WERI-Rb-1 (cell line): Measurements from ENCODE around the gene N4BP3.
A peak's percentile ranks its signal among the peaks of the same experiment; 100 is the strongest.

Experiments
- DNase-seq: peaks from one replicate; pipeline ENCODE4 v3.0.0-alpha.2; 2020
- H3K27ac ChIP-seq: fragments of 250-450 bp; sonication (Bioruptor Pico); 2 replicates; pipeline ENCODE4 v1.5.1; 2020; ENCODE audit warnings: mild to moderate bottlenecking, moderate library complexity
- H3K27me3 ChIP-seq: fragments of 250-450 bp; sonication (Bioruptor Pico); 2 replicates; pipeline ENCODE4 v1.5.1; 2021; ENCODE audit warnings: mild to moderate bottlenecking, low read depth, moderate library complexity; ENCODE audit not compliant: insufficient read depth, severe bottlenecking
- H3K36me3 ChIP-seq: fragments of 250-450 bp; sonication (Bioruptor Pico); 2 replicates; pipeline ENCODE4 v1.5.1; 2020; ENCODE audit warnings: mild to moderate bottlenecking, moderate library complexity
- H3K4me3 ChIP-seq: 2 replicates; pipeline ENCODE4 v1.5.1; 2011; ENCODE audit warnings: low read depth, mild to moderate bottlenecking, control low read depth, low read length
- H3K9me3 ChIP-seq: fragments of 250-450 bp; sonication (Bioruptor Pico); 2 replicates; pipeline ENCODE4 v1.5.1; 2021; ENCODE audit warnings: mild to moderate bottlenecking, moderate library complexity; ENCODE audit not compliant: severe bottlenecking
- TF ChIP-seq, protein P1 (sequence below): IDR thresholded peaks from 2 replicates; pipeline ENCODE4 v1.5.1; 2011; ENCODE audit warnings: low read depth, mild to moderate bottlenecking, control low read depth, inconsistent platforms, low read length

N4BP3 gene, protein sequence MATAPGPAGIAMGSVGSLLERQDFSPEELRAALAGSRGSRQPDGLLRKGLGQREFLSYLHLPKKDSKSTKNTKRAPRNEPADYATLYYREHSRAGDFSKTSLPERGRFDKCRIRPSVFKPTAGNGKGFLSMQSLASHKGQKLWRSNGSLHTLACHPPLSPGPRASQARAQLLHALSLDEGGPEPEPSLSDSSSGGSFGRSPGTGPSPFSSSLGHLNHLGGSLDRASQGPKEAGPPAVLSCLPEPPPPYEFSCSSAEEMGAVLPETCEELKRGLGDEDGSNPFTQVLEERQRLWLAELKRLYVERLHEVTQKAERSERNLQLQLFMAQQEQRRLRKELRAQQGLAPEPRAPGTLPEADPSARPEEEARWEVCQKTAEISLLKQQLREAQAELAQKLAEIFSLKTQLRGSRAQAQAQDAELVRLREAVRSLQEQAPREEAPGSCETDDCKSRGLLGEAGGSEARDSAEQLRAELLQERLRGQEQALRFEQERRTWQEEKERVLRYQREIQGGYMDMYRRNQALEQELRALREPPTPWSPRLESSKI

DNA sequence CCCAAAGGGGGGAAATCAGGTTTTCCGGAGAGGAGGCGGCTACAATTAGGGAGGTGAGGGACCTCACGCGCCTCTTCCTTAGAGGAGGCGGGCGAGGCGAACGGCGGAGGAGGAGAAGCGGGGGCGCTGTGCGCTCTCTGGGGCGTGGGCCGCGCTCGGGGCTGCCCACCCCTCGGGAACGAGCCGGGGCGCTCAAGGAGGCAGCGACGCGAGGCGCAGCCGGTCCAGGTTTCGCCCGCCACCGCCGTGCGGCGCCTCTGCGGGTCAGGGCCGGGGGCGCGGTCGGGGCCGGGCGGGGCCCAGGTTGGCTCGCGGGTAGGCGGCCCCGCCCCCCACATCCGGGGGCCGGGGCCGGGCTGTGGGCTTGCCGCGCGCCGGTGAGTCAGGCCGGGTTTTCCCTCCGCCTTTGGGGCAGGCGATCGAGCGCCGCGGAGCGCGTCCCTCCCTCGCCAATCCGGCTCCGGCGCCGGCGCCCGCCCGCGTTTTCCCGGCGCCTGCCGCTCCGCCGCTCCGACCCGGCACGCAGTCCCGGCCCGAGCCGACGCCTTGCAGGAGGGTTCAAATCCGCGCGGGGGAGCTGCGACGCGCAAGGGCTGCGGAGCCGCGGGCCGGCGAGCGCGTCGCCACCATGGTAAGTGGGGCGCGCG is at the start of gene N4BP3:
TSS of gene N4BP3 (plus strand) at position 392 of the 647 bp plus-strand sequence. CDS start 6,052 bp downstream, outside the sequence.
- H3K27me3 ChIP-seq, result no peaks in the 10 kb centered on the region
- TF ChIP-seq, protein P1, sequence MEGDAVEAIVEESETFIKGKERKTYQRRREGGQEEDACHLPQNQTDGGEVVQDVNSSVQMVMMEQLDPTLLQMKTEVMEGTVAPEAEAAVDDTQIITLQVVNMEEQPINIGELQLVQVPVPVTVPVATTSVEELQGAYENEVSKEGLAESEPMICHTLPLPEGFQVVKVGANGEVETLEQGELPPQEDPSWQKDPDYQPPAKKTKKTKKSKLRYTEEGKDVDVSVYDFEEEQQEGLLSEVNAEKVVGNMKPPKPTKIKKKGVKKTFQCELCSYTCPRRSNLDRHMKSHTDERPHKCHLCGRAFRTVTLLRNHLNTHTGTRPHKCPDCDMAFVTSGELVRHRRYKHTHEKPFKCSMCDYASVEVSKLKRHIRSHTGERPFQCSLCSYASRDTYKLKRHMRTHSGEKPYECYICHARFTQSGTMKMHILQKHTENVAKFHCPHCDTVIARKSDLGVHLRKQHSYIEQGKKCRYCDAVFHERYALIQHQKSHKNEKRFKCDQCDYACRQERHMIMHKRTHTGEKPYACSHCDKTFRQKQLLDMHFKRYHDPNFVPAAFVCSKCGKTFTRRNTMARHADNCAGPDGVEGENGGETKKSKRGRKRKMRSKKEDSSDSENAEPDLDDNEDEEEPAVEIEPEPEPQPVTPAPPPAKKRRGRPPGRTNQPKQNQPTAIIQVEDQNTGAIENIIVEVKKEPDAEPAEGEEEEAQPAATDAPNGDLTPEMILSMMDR, result no peak
- DNase-seq, result peak; percentile 72

GRCh38 chr5:178067755-178068154 is 45.6 kb upstream of the N4BP3 start:
- Histone ChIP-seq H3K27ac (no peak overlapping the region), H3K36me3 (no peaks in the 10 kb centered on the region), H3K9me3 (no peaks in the 10 kb centered on the region), H3K27me3 (no peaks in the 10 kb centered on the region), H3K4me3 (no peak overlapping the region)
- no peak for DNase-seq
- TF ChIP-seq, protein P1, result no peak

More for the DNA sequence above, at the start of gene N4BP3:
- Histone ChIP-seq H3K27ac (peak within 1 kb of the TSS; percentile 58), H3K9me3 (no peaks in the 10 kb centered on the region), H3K36me3 (no peaks in the 10 kb centered on the region), H3K4me3 (peak within 1 kb of the TSS; percentile 54)

- H3K36me3 ChIP-seq, result no peaks in the 10 kb centered on the region
- H3K4me3 ChIP-seq, result no peak overlapping the region
- H3K27me3 ChIP-seq, result no peaks in the 10 kb centered on the region
- H3K9me3 ChIP-seq, result no peaks in the 10 kb centered on the region
- TF ChIP-seq, protein P1, result no peak
- H3K27ac ChIP-seq, result no peak overlapping the region
- DNase-seq, result no peak
Observed at GRCh38 chr5:178068293-178068692, 45.0 kb upstream of the N4BP3 start.

DNA sequence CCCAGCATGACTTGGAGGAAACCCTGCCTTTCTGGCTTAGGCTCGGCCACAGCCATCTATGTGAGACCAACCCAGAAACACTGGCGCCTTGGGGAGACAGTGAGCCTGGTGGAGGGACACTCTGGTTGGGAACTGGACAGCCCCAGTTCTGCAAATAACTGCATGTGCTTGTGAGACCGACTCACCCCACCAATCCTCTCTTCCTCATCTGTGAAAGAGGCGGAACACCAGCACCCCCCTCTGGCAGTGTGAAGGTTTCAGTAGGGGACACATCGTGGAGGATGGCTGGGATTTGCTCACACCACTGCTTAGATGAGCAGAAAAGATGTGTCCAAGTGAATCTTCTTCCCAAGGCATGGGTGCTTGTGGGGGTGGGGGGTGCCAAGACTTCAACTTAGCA is 43.4 kb upstream of the N4BP3 start:
- TF ChIP-seq, protein P1, result peak; percentile 57
- no peaks in the 10 kb centered on the region for H3K9me3 ChIP-seq
- peak; percentile 55 for DNase-seq
- H3K36me3 ChIP-seq, result no peaks in the 10 kb centered on the region
- H3K4me3 ChIP-seq, result no peak overlapping the region
- no peak overlapping the region for H3K27ac ChIP-seq
- H3K27me3 ChIP-seq, result no peaks in the 10 kb centered on the region

DNA sequence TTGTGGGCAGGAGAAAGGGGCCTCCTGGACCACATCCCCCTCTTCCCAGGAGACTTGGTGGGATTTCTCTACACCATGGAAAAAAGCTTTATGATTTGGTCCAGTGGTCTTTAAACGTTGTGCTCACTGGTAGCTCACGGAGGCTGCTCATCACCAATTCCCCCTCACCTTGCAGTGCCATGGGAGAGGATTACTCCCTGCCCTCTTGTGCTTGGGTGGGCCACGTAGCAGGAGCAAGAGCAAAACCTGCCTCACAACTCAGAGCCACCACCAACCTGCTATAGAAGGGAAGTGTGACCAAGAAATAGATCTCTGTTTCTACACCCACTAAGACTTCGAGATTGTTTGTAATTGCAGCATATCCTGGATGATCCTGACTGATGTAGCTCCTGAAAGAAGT is 42.2 kb upstream of the N4BP3 start:
- TF ChIP-seq, protein P1, result no peak
- H3K27me3 ChIP-seq, result no peaks in the 10 kb centered on the region
- H3K4me3 ChIP-seq, result no peak overlapping the region
- no peak for DNase-seq
- no peaks in the 10 kb centered on the region for H3K9me3 ChIP-seq
- no peaks in the 10 kb centered on the region for H3K36me3 ChIP-seq
- no peak overlapping the region for H3K27ac ChIP-seq
